Measurements from ENCODE around the gene TMEM208. TPM values are rescaled to one million over a fixed set of nuclear protein-coding genes. Genes with fewer than 3 reads are reported as not detected.

The TMEM208 gene
- total and polyA plus RNA-seq, 2 of the 8 experiments (the other 6 are each of a cell fraction or from before 2014, with no cell fraction given) = 37.7 to 100.0 TPM

GRCh38 chr16:67246081-67246755, 19.3 kb downstream of the TMEM208 start (continued):
- TF ChIP-seq GTF2F1 (IDR thresholded peaks at IDR 0.05; ENCODE audit: borderline replicate concordance, low read depth, low read length) (no peak), SP1 (IDR thresholded peaks at IDR 0.05; ENCODE audit: low read depth, low read length) (peak; percentile 28; the same call in 1 of the 2 replicates), RAD21 (IDR thresholded peaks at IDR 0.05 in 1 of 2, conservative IDR thresholded peaks at IDR 0.05 in 1 of 2; ENCODE audit: low read depth in 2 of 2, low read length in 2 of 2) (peak; percentile 15 to 36; a peak in 2 of 4 replicates), CREB1 (IDR thresholded peaks at IDR 0.05) (0 out of 2 replicates have a peak, but pooled peaks have one; percentile 13), KDM5A (IDR thresholded peaks at IDR 0.05; ENCODE audit: low read length) (no peak), TAF7 (optimal IDR thresholded peaks at IDR 0.05; ENCODE audit: borderline replicate concordance, low read depth, low read length) (peak; percentile 37), RXRA (IDR thresholded peaks at IDR 0.05; ENCODE audit: insufficient read depth, low read depth, low read length) (no peak), TAF1 (IDR thresholded peaks at IDR 0.05; ENCODE audit: low read depth, low read length) (no peak; the same call in 1 of the 2 replicates), POLR2A (IDR thresholded peaks at IDR 0.05; ENCODE audit: control extremely low read depth in 1 of 2, low read depth in 2 of 2, low read length in 2 of 2) (peak in 1 of 2 experiments; percentile 76; a peak in 2 of 3 replicates), NANOG (IDR thresholded peaks at IDR 0.05; ENCODE audit: insufficient read depth, low read depth, low read length, poor library complexity, severe bottlenecking) (no peak), KDM4A (IDR thresholded peaks at IDR 0.05; ENCODE audit: low read depth, low read length, severe bottlenecking) (peak; percentile 41), HDAC6 (IDR thresholded peaks at IDR 0.05; ENCODE audit: low read depth, low read length) (no peak), FOSL1 (IDR thresholded peaks at IDR 0.05; ENCODE audit: insufficient read depth, low read depth, low read length) (0 out of 2 replicates have a peak, but pooled peaks have one; percentile 45), E2F6 (IDR thresholded peaks at IDR 0.05) (peak; percentile 87), ATF2 (IDR thresholded peaks at IDR 0.05; ENCODE audit: low read length) (no peak), PHF8 (conservative IDR thresholded peaks at IDR 0.05; ENCODE audit: low read depth, low read length) (peak; percentile 76), TEAD4 (IDR thresholded peaks at IDR 0.05; ENCODE audit: low read depth, low read length) (peak; percentile 99), JUN (IDR thresholded peaks at IDR 0.05; ENCODE audit: low read depth, low read length) (no peak), CBX5 (IDR thresholded peaks at IDR 0.05; ENCODE audit: low read depth, low read length) (no peak), TBP (IDR thresholded peaks at IDR 0.05; ENCODE audit: low read depth, low read length) (no peak; the same call in 1 of the 2 replicates)
- TF ChIP-seq, protein P1, sequence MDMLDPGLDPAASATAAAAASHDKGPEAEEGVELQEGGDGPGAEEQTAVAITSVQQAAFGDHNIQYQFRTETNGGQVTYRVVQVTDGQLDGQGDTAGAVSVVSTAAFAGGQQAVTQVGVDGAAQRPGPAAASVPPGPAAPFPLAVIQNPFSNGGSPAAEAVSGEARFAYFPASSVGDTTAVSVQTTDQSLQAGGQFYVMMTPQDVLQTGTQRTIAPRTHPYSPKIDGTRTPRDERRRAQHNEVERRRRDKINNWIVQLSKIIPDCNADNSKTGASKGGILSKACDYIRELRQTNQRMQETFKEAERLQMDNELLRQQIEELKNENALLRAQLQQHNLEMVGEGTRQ (IDR thresholded peaks at IDR 0.05; ENCODE audit: low read length) = no peak
